H1 (cell line): ENCODE results near the gene OTUD4. TPM values are rescaled to one million over a fixed set of nuclear protein-coding genes. Genes with fewer than 3 reads are reported as not detected.

ENCODE experiments used
- HDAC6 ChIP-seq: IDR thresholded peaks from one replicate; pipeline ENCODE4 v1.7.1; 2012; ENCODE audit warnings: low read depth, mild to moderate bottlenecking, inconsistent platforms, low read length, moderate library complexity
- RXRA ChIP-seq: IDR thresholded peaks from 2 replicates; pipeline ENCODE4 v1.6.1; 2011; ENCODE audit warnings: low read depth, mild to moderate bottlenecking, low read length, moderate library complexity; ENCODE audit not compliant: insufficient read depth
- SIRT6 ChIP-seq: IDR thresholded peaks from one replicate; pipeline ENCODE4 v1.7.1; 2012; ENCODE audit warnings: low read length, inconsistent platforms
- polyA plus RNA-seq, 7 experiments: library from polyadenylated mRNA; depleted of rRNA in 3 of 7; stranded (reverse) in 5 of 7; unstranded in 2 of 7; fragments of >200 nt in 5 of 7; fragments of 200-250 nt in 2 of 7; gene quantifications; 1 replicate in 5 of 7; 2 replicates in 1 of 7; 4 replicates in 1 of 7; pipeline versions ENCODE4 v1.2.1 to v1.2.3, GENCODE V29; 2011 to 2013; ENCODE audit warnings: missing spikeins in 2 of 7, mixed read lengths in 2 of 7
- total RNA-seq: library from RNA; stranded (reverse); fragmentation: NEBNext Ultra II Directional; extraction: Animal tissue kit (Norgen Biotek cat#: 25700); gene quantifications from 2 replicates; pipeline ENCODE4 v1.2.1, GENCODE V29; 2021

Gene OTUD4
- total and polyA plus RNA-seq, 2 of the 8 experiments (the other 6 are each of a cell fraction or from before 2014, with no cell fraction given) = 17.4 to 57.0 TPM

GRCh38 chr4:145196747-145197146 lies 16.4 kb upstream of the OTUD4 start (continued):
- TF ChIP-seq HDAC6 = no peak
- TF ChIP-seq RXRA = no peak
- no peak for TF ChIP-seq SIRT6
